DMS53 (cell line): ENCODE measurements around the gene TFF1.
A peak's percentile ranks its signal among the peaks of the same experiment; 100 is the strongest.

Experiments used
- DNase-seq: peaks from one replicate; lab custom pipeline; 2025; lab: John Stamatoyannopoulos, UW

The TFF1 gene

DNA sequence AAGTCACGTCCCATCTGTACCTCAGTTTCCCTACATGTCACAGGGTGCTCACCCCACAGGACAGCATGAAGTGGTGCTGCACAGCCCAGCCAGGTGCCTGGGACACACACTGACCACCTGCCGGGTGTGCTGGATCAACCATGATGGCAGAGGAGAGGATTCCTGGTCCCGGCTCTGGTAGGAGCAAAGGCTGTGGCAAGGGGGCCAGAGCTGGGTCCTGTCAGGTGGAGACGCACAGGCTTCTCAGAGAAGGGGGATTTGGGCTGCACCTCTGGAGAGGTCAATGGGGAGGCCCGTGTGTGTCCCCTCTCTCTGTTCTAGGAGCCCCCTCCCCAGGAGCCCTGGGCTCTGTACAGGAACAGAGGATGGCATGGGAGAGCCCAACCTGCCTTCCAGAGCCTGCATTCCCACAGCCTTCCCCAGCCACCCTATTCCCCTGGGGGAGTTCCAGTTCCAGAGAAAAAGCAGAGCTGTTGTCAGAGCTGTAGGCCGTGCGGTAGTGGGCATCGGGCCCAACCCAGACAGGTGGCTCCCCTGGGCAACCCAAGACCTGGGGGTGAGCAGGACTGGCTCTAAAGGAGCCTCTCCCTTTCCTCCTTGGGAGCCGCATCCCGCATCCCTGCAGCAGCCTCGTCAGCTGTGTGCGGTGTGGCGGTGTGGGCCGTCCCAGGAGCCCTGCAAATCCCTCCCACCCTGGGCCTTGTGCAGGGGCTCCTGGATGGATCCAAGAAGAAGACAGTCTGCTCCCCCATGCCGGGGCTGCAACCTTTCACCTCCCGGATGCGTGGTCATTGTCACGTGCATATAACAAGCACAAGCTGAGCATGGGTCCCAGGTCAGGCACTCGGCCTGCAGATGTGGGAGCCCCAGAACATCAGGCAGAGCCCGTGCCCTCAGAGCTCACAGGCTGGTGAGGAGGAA is 48.2 kb downstream of the TFF1 start:
- peak; percentile 41 for DNase-seq

DNA sequence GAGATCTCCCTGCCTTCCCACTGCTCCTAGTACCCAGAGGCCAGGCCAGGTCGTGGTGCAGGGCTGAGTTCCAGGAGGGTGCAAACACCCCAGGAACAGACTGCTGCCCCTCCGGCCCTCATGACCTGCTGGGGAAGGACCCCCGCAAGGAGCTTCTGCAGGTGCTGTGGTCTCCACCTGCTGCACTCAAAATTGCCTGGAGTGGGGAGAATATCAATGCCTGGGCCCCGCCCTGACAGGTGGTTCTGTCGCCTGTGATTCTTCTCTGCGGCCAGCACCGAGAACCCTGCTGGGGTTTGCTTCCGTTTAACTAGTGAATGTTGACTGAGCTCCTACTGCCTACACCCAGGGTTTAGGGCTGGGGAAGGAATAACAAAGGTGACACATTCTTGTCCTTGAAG is 49.0 kb downstream of the TFF1 start:
- DNase-seq: peak; percentile 81

DNA sequence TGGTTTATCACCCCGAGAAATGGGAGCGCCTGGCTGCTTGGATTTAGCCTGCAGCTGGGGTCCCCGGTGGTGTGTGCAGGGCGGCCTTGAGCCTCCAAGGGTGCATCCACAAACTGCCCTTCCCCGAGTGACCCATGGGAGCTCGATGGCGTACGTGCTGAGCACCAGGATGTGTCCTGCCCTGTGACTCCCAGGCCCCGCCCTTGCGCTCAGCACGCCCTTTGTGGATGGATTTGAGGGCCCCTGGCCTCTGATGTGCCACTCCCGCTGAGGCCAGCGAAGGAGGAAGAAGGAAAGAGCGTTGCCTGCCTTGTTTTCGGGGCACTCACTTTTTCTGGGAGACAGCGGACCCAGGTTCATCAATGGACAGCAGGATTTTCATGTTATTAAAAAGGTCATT is 49.4 kb downstream of the TFF1 start:
- DNase-seq: peak; percentile 92

DNA sequence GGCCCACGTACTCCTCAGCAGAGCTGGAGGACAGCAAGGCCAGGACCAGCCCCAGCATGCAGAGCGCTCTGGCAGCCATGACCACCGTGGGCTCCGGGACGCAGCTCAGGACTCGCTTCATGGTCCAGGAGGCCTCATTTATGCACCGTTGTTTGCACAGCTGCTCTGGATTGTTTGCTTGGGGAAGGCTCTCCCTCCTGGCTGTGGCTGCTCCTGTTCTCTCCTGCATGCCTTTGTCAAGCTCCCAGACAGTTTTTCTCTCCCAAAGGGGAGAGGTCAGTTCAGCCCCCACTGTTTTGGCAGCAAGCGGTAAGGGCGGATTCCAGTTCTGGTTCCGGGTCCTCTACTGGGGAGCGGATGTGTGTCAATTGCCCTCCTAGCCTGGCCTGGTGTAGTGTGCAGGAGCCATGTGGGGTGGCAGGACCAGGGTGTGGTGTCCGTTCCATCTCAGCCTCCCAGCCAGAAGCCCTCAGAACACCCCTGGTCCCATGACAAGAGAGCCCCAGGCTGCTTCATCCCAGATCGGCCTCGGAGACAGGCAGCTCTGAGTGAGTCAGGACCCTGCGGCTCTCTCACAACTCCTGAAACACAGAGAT is 50.9 kb downstream of the TFF1 start, which contains the start of gene TFF3:
TFF3 (minus strand) TSS at position 114 of the 596 bp plus-strand sequence; CDS start at position 79, 35 bp downstream.
- DNase-seq: peak; percentile 98

DNA sequence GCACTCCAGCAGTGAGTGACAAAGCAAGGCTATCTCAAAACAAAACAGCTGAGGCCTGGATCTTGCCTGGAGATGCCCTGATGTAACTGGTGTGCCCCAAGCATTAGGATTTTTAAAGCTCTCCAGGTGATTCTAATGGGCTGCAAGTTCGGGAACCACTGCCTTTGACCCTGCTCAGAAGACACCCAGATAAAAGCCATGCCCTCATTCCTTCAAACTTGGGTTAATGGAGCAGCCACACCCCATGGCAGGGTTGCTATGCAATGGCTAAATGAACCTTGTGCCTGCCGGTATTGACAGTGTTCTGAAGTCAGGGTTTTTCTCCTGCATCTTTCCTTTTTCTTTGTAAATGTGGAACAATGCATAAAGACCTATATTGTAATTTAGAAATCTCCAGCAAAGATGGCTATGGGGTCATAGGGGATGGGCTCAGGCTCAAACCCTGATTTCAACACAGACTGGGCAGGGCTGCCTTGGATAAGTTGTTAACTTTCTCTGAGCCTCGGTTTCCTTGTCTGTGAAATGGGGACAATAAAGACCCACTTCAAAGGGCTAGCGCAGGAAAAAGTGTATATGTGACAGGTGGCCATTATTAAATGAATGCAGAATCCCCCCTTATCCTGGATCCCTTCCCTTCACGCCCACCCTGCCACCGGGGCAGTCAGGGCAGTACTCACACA is 51.6 kb downstream of the TFF1 start:
- peak; percentile 43 for DNase-seq

DNA sequence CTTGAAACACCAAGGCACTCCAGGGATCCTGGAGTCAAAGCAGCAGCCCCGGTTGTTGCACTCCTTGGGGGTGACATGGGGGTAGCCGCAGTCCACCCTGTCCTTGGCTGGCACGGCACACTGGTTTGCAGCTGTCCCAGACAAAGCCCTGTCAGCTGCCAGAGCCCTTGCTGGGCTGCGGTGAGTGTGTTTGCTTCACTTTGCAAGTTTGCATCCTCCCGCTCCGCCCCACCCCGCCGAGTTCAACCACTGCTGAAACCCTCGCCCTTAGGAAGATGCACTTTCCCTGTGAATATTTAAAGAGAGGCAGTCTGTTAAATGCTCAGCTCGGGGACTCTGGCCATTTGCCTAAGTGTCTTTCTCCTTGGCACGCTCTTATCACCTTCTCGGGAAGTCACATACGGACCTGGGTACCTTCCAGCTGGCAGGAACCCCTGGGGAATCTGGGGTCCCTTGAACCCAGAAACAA is 52.8 kb downstream of the TFF1 start:
- DNase-seq: peak; percentile 82

DNA sequence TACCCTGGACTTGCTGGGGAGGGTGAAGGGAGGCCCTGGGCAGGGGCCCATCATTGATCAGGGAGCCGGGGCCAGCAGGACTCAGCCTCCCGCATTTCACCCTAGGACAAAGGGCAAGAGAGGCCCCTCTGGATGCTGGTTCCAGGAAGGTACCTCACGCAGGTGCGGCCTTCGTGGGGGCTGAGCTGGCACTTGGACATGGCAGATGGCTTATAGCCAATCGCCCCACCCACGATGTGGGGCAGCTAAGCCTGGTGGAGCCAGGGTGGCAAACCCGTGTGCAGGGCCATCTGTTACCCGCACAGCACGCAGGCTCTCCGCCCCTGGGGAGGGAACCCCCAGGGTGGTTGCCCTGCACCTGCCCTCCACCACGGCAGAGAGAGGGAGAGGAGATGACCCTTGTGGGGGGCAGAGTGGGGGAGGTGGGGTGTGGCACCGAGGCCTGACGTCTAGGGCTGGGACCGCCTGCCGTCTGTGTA is 53.7 kb downstream of the TFF1 start:
- DNase-seq: peak; percentile 72
